GM06990 (cell line): ENCODE results near the gene MAP6D1.
"Not testable (repeated sequence)": the region's sequence is repeated elsewhere in the genome, so short reads cannot be mapped to it uniquely, and the experiment has no call there.

ENCODE experiments used
- DNase-seq: peaks from one replicate; pipeline ENCODE4 v3.0.0-alpha.2; 2011; ENCODE audit not compliant: insufficient read length; ENCODE audit errors: extremely low read depth
- H3K27me3 ChIP-seq: replicated peaks from 2 replicates; pipeline ENCODE4 v1.6.0; 2011; ENCODE audit warnings: low read length; ENCODE audit not compliant: control insufficient read depth, insufficient read depth
- H3K36me3 ChIP-seq: 2 replicates; pipeline ENCODE4 v1.5.1; 2011; ENCODE audit warnings: low read length; ENCODE audit not compliant: control insufficient read depth, insufficient read depth
- H3K4me3 ChIP-seq: replicated peaks from 2 replicates; pipeline ENCODE4 v1.5.1; 2011; ENCODE audit warnings: low read depth, mild to moderate bottlenecking, control low read depth, low read length
- CTCF ChIP-seq: IDR thresholded peaks from 2 replicates; pipeline ENCODE4 v1.5.1; 2011; ENCODE audit warnings: low read length, control low read depth, mild to moderate bottlenecking, inconsistent platforms; ENCODE audit not compliant: insufficient read depth, poor library complexity, severe bottlenecking

MAP6D1 gene

GRCh38 chr3:183777016-183777618, 48.3 kb downstream of the MAP6D1 start:
- Histone ChIP-seq H3K27me3 (no peaks in the 10 kb centered on the region), H3K4me3 (no peak overlapping the region), H3K36me3 (peaks cover 13% of the 10 kb centered on the region)
- no peak for DNase-seq
- no peak for TF ChIP-seq CTCF

- H3K36me3 ChIP-seq, result peaks cover 13% of the 10 kb centered on the region
- DNase-seq, result not testable (repeated sequence)
These were observed 48.9 kb downstream of the MAP6D1 start for GRCh38 chr3:183776451-183776850.

GRCh38 chr3:183775781-183776180, 49.6 kb downstream of the MAP6D1 start:
- no peak overlapping the region for H3K4me3 ChIP-seq
- no peak for TF ChIP-seq CTCF
- no peaks in the 10 kb centered on the region for H3K27me3 ChIP-seq
- no peak for DNase-seq
- peaks cover 12% of the 10 kb centered on the region for H3K36me3 ChIP-seq

More at GRCh38 chr3:183776451-183776850, 48.9 kb downstream of the MAP6D1 start:
- not testable (repeated sequence) for H3K27me3 ChIP-seq, H3K4me3 ChIP-seq

GRCh38 chr3:183774631-183775030, 50.7 kb downstream of the MAP6D1 start:
- H3K36me3 ChIP-seq, result peaks cover 10% of the 10 kb centered on the region
- TF ChIP-seq CTCF, result no peak
- no peak for DNase-seq
- H3K27me3 ChIP-seq, result no peaks in the 10 kb centered on the region
- H3K4me3 ChIP-seq, result no peak overlapping the region

GRCh38 chr3:183769453-183769852, 55.9 kb downstream of the MAP6D1 start:
- H3K4me3 ChIP-seq, result no peak overlapping the region
- TF ChIP-seq CTCF, result no peak
- no peak for DNase-seq
- H3K36me3 ChIP-seq, result peaks cover 8% of the 10 kb centered on the region
- no peaks in the 10 kb centered on the region for H3K27me3 ChIP-seq

GRCh38 chr3:183768114-183768513, 57.3 kb downstream of the MAP6D1 start:
- Histone ChIP-seq H3K36me3 (peaks cover 3% of the 10 kb centered on the region), H3K27me3 (no peaks in the 10 kb centered on the region), H3K4me3 (no peak overlapping the region)
- DNase-seq, result no peak
- no peak for TF ChIP-seq CTCF
